Endometrial microvascular endothelial cells (primary cell): ENCODE measurements around the gene ARMC12. TPM values are rescaled to one million over a fixed set of nuclear protein-coding genes. Genes with fewer than 3 reads are reported as not detected.
"Not testable (repeated sequence)": the region's sequence is repeated elsewhere in the genome, so short reads cannot be mapped to it uniquely, and the experiment has no call there.

Experiments used
- in situ Hi-C: cut with HindIII; loops from 2 replicates; pipeline ENCODE4 v1.10.0; 2017; ENCODE audit warnings: low sequenced_read_pairs, low pct_unique_long_range_greater_than_20kb; ENCODE audit errors: inconsistent ontology term
- total RNA-seq: library from RNA; depleted of rRNA; stranded (reverse); fragments of >200 nt; gene quantifications from one replicate; pipeline ENCODE4 v1.2.3, GENCODE V29; 2015; ENCODE audit errors: inconsistent ontology term

The ARMC12 gene
- total RNA-seq, 1 donor from 2014 or later = 0.93 TPM

DNA sequence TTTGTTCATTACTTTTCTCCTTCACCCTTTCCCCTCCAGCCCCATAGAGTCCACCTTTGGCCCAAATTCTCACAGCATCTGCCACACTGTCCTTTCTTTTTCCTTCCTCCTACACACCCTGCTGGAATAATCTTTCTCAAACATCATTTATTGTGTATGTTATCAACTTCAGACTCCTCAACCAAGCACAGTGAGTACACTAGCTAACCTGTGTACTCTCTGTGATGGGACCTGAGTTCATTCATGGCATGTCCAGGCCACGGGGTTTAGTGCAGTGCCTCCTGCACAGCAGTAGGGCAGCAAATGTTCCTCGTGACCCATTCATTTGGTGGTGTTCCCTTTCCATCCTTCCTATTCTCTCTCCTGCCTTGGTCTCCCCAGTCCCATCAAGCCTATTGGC lies 7.1 kb upstream of the ARMC12 start:
- in situ Hi-C loops = no loop called here

DNA sequence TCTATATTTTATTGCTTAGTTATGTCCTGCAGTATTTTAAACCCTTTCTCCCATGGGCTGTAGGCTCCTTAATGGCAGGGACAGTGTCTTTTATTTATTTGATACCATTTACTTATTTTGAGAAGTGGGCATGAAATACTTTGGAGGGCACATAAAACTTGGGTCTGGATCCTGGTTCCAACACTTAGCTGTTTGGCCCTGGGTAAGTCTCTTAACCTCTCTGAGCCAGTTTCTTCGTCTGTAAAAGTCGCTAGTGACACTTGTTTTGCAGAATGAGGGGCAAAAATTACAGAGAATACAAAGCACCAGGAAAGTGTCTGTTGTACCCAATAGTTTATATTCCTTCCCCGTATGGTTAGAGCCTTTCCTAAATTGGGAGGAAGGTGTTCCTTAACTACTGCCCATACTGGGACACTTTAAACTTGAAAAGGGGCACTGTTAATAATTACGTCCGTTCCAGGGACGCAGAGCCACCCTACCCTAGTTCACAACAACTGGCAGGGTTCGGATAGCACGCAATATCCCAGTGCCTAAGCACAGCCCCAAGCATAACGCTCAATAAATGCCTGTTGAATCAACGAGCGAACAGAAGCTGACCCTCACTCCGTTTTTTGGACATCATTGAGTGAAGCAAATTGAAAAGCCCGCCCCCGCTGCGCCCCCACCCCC lies 6.0 kb upstream of the ARMC12 start:
- in situ Hi-C loops = no loop called here

DNA sequence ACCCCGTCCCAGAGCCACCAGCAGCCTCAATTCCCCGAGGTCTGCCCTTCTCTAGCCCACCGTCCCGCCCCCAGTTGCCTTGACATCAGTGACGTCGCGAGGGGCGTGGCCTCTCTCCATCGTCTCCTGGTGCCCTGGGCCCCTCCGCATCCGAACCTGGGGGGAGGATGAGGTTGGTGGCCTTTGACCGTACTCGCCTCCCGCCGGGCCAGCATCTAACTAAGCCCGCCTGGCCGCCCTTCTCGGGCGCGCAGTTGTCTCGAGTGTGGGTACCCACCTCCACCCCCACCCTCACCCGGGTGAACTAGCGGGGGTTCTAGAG lies 5.5 kb upstream of the ARMC12 start:
- in situ Hi-C loops = no loop called here

DNA sequence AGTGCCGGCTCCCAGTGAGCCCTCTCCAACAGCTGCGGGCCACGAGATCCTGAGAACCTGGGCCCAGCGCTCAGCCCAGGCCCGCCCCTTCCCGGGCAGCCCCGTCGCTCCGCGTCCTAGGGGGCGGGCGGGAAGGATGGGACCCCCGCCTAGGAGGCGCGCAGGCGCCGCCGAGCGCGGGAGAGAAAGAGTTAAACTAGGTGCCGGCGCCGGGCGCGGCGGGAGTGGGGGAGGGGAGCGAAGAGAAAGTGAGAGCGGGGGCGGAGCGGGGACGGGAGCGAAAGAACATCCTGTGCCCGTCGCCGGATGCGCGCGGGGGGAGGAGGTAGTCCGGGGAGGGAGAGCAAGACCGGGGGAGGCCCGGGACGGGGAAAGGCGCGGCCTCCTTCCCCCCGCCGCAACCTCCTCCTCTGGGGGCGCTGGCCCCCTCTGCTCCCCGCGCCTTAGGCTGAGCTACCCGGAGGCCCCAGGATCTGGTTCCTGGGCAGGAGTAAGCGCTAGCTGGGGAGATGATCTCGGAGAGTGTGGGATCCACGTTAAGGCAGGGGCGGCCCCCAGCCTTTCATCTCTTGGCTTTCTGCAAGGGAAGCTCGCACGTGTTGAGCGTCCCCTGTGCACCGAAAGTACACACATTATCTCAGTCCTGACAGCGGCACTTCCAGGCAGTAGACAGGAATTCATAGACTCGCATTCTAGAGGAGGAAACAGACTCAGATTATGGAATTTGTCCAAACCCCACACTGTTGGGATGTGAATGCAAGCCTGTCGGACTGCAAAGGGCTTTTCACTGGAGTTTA lies 4.9 kb upstream of the ARMC12 start:
- in situ Hi-C loops = no loop called here

DNA sequence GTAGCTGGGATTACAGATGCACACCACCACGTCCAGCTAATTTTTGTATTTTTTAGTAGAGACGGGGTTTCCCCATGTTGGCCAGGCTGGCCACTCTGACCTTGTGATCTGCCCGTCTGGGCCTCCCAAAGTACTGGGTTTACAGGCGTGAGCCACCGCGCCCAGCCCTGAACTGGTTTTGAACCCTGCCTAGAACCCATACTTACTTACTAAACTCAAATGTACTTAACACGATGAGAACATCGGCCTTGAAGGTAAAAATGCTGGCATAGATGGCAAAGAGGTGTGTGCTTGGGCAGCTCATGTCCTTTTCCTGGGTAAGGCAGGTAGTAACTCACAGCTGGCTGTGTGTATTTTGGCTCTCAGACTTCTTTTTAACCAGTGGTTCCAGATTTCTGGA lies 3.2 kb upstream of the ARMC12 start:
- in situ Hi-C loops = no loop called here

DNA sequence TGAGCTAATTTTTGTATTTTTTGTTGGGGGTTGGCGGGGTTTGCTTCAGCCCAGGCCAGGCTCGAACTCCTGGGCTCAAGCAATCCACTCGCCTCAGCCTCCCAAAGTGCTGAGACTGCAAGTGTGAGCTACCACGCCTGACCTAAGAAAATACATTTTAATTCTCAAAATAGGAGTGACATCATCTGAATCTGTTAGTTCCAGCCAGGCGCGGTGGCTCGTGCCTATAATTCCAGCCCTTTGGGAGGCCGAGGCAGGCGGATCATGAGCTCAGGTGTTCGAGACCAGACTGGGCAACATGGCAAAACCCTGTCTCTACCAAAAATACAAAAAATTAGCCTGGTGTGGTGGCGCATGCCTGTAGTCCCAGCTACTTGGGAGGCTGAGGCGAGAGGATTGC lies 2.5 kb upstream of the ARMC12 start:
- in situ Hi-C loops = not testable (repeated sequence)

DNA sequence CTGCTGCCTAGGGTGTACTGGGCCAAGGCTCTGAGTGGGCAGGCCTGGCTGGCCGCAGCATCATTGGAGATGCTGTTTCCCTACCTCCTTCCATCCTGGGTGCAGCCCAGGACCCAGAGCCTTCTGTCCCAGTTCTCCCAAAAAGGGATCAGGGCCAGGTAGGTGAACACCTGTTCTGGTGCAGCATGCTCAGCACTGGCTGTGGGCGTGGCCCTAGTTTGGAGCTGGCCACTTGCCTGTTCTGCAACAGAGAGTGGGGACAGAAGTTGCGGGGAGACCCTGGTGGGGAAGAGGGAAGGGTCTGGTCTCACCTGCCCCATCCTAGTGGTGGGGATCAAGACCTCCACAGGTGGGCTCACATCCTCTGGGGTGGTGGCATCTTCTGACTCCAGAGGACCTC lies 1.4 kb upstream of the ARMC12 start:
- in situ Hi-C loops = no loop called here

DNA sequence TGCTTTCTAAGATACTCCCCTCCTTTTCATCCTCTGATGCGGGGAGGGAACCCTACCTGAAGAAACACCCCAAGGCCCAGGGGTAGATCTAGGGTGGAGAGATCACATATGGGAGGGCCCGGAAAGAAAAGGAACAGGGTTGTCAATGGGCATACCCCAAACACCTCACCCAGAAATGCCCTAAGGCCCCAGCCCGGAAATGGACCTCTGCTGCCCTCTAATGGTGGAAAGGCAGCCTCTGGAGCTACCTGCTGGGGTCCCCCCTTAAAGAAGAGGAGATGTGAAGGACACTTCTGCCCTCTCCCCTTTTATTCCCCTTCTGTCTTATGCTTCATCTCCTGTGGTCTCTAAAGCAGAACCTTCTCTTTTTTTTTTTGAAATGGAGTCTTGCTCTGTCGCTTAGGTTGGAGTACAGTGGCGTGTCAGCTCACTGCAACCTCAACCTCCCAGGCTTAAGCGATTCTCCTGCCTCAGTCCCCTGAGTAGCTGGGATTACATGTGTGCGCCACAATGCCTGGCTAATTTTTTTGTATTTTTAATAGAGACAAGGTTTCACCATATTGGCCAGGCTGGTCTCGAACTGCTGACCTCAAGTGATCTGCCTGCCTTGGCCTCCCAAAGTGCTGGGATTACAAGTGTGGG lies 458 bp upstream of the ARMC12 start:
- in situ Hi-C loops = no loop called here

DNA sequence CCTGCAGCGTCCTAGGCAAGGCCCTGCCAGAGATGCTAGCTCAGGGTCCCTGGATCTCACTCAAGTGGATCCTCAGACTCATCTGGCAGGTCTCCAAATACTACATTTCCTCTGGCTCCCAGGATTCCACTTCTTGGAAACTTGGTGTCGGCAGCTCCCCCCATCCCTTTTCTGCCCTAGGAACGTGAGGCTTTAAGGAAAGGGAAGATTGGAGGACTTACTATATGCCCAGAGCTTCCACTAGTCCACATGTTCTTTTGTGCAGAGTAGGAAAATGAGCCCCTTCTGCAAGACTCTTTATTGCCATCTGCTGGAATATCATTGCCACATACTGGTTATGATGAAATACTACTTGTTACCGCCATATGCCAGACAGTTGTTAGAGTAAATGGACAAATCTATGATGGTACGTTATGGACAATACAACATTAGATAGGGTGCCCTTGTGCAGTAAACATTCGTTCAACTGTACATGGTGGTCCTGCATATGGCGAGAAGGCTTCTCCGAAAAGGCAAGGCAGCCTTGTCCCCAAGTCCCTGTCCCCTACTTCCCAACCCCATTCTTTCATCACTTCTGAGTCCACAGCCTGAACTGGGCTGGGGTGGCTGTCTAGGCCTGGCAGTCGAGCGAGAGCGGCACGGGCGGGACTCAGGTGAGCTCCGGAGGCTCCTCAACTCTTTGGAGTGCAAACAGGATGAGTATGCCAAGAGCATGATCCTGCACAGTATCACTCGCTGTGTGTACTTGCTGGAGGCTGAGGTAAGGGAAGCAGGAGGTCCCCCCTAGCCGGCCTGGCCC lies 780 bp downstream of the ARMC12 start:
- in situ Hi-C loops = no loop called here

DNA sequence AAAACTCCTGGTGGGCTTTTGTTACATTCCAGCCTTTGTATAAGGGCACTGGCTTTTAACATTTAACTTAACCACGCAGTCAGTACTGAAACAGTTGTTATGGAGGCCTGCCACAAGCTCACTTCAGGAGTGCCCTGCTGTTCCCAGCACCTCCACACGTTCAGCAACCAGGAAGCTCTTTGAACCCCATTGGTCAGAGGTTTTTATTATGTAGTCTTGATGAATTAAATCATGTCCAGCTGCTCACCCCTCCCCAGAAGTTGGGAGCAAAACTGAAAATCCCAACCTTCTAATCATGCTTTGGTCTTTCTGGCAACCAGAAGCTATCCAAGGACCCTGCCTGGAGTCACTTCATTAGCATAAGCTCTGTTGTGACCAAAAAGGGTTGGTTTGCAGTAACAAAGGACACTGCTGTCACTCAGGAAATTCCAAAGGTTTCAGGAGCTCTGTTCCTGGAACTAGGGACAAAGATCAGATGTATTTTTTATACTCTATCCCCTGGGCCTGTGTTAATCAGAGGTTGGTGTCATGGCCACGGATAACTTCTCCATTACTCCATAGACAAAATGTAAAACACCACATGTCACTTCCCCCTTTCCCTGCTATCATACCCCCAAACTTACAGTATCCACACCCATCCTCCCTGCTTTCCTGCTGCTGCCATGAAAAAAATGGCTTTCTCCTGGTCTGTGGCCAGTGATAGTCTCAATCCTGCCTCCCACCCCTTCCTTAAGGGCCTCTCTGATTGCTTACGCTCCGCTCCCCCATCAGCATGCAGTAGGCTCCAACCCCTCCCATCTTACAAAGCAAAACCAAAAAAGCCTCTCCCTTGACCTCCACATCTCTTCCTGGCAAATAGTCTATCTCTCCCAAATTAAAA lies 3.1 kb downstream of the ARMC12 start:
- in situ Hi-C loops = no loop called here

DNA sequence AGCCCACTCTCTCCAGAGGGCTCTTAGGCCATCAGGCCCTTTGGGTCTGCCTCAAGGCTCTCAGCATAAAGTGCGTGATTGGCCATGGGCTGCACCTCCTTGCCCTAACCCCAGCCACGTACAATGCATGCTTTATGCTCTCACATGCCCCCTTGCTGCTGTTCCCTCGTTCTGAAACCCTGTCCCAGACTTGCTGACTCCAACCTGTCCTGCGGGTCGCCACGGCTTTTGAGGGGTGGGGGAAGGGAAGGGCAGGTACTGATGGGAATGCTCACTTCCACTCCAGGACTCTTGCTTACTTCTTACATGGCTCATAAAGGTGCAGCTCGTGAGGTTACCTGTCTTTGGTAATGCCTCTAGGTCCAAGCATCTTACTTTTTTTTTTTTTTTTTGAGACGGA lies 6.0 kb downstream of the ARMC12 start:
- in situ Hi-C loops = no loop called here

DNA sequence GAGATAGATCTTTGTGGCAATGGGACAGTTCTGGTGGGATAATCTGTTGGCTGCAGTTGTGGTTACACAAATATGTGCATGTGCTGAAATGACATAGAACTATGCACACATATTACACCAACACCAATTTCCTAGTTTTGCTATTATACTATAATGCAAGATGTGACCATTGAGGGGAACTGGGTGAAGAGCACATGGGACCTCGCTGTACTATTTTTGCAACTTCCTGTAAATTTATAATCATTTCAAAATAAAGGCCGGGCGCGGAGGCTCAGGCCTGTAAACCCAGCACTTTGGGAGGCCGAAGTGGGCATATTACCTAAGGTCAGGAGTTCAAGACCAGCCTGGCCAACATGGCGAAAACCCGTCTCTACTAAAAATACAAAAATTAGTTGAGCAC lies 8.7 kb downstream of the ARMC12 start:
- in situ Hi-C loops = no loop called here

DNA sequence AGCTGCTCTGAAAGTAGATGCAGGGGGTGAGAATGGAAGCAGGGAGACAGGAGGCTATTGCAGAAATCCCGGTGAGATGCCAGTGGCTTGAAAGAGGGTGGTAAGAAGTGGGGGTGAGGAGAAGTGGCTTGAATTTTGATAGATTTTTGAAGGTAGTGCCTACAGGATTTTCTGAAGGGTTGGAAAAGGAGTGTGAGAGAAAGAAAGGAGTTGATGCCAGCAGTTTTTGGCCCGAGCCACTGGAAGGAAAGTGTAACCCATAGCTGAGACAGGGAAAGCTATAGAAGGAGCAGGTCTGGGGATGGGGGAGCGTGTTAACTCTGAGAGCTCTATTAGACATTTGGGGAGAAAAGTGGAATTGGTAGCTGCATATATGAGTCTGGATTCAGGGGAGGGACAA lies 9.7 kb downstream of the ARMC12 start:
- in situ Hi-C loops = no loop called here

DNA sequence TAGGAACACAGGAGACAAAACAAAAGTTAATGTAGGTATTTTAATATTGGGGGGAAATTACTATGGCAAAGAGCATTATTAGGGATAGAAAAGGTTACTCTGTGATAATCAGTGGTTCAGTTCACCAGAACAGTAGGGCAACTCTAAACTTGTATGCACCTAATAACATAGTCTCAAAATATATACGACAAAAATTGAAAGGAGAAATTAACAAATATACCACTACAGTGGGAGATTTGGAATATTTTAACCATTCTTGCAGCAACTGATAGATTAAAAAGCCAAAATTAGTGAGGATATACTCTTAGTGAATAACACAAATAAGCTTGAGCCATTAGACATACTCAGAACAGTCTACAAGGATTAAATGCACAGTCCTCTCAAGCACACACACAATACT lies 11.0 kb downstream of the ARMC12 start:
- in situ Hi-C loops = no loop called here

DNA sequence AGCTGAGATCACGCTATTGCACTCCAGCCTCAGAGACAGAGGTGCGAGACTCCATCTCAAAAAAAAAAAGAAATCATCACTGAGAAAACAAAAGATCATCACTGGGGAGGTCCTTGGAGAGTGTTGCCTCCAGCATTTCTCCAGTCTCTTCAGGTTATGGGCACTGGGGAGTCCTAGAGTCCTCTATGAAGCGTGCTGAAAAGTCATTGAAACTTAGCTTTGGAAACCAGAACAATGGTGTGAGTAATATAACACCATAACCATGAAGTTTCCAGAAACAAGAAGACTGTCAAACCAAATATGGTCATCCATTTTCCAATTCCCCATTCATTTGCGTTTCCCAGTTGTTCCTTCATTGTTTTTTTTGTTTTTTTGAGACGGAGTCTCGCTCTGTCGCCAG lies 13.7 kb downstream of the ARMC12 start:
- in situ Hi-C loops = no loop called here

DNA sequence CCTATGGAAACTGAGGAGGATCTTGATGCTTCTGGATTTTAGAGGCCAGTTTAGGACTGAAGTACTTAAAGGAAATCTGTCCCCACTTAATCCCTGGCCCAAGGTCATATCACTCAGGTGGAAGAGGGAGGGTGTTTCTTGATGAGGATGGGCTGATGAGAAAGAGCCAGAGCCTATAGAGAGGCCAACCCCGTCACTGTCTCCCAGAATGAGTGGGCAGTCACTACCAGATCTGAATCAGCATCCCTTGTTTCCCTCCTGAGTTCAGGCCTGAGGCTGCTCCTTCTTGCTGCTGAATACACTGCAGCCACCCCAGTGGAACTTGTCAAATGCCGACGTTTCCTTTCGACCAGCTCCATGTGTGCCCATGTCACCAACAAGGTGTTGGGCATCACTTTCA lies 14.8 kb downstream of the ARMC12 start:
- in situ Hi-C loops = no loop called here

DNA sequence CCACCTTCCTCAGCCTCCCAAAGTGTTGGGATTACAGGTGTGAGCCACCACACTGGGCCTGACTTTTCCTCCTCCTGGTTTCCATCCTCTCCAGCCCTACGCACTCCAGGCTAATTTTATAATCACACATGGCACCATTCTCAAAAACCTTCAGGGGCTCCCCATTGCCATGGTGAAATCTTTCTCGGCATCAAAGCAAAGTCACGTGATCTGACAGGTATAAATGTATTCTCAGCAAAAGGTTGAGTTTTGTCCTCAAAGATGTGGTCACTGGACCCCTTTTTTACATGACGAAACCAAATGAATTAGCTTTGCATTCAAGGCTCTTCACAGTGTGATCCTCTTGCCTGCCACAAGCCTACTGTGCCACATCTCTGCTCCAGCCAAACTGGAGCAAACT lies 15.5 kb downstream of the ARMC12 start:
- in situ Hi-C loops = no loop called here

DNA sequence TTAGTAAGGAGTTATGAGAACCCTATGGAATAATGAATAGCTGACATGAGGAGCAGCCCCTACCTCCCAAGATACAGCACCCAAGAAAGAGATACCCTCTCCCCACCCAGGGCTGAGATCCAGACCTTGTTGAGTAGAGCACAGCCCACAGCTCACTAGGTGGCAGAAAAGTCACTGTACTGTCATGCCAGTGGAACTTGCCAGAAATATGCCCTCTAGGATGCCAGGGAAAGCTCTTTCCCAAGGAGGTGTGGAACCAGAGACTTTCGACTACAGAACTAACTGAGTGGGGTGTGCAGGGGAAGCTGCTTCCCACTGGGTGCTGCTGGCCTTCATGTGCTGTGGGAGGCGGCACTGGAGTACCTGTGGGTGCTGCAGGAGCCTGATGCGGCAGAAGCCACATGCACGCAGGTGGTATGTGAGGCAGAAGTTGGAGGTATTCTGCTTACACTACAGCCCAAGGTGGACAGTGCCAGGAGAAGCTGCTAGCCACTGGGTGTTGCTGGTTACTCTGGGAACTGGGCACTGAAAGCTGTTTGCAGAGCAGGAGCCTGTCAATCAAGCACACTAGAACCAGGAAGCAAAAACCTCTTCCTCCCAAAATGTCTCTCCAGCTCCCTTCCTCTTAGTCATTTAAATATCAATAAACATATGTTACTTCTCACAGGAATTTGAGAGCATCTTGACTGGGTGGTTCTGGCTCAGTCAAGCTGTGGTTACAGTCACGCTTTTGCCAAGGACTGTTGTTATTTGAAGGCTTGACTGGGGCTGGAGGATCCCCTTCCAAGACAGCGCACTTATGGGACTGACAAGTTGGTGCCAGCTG lies 17.8 kb downstream of the ARMC12 start:
- in situ Hi-C loops = no loop called here
